ENCODE measurements around the gene GPR37L1. TPM values are rescaled to one million over a fixed set of nuclear protein-coding genes. Genes with fewer than 3 reads are reported as not detected.
A peak's percentile ranks its signal among the peaks of the same experiment; 100 is the strongest.

The GPR37L1 gene
- total and polyA plus RNA-seq, 2 of the 8 experiments (the other 6 are each of a cell fraction or from before 2014, with no cell fraction given): 0.13 to 0.23 TPM

- Histone ChIP-seq H2BK5ac (ENCODE audit: low read depth, low read length) (no peak overlapping the region), H3K18ac (ENCODE audit: extremely low read depth, low read length) (no peak overlapping the region), H2AK5ac (ENCODE audit: low read depth, low read length) (no peak overlapping the region), H3K4me1 (replicated peaks in 1 of 4; ENCODE audit: control insufficient read depth in 3 of 4, insufficient read depth in 4 of 4, low read length in 3 of 4) (peaks cover 0 to 3% (median 0%) of the 10 kb centered on the region in 4 experiments; a peak in 2 of 7 replicates), H2BK15ac (ENCODE audit: low read length) (no peak overlapping the region), H3K14ac (ENCODE audit: insufficient read length) (no peak overlapping the region), H2BK120ac (replicated peaks; ENCODE audit: low read depth, low read length) (no peak overlapping the region), H2BK12ac (ENCODE audit: low read depth, low read length) (no peak overlapping the region), H3K4ac (replicated peaks; ENCODE audit: insufficient read length, low read depth, low read length) (no peak overlapping the region), H4K20me1 (replicated peaks in 1 of 2; ENCODE audit: control insufficient read depth in 1 of 2, insufficient read depth in 2 of 2, low read length in 2 of 2) (no peaks in the 10 kb centered on the region), H3K4me2 (ENCODE audit: insufficient read depth in 1 of 2, low read depth in 2 of 2, low read length in 2 of 2) (no peak overlapping the region), H3K23ac (ENCODE audit: insufficient read length) (no peak overlapping the region), H2AFZ (ENCODE audit: low read length) (no peak overlapping the region), H4K5ac (ENCODE audit: insufficient read length, low read depth, low read length) (no peak overlapping the region), H4K91ac (replicated peaks; ENCODE audit: insufficient read length, low read length) (no peak overlapping the region), H4K8ac (ENCODE audit: extremely low read depth, insufficient read depth, low read length) (peak overlapping the region; percentile 57; the same call in 1 of the 2 replicates), H3K56ac (replicated peaks; ENCODE audit: insufficient read length, low read depth, low read length) (no peak overlapping the region), H3K4me3 (ENCODE audit: extremely low read depth in 1 of 4, insufficient read depth in 2 of 4, low read depth in 3 of 4, low read length in 4 of 4) (no peak overlapping the region), H3K27me3 (replicated peaks in 1 of 4; ENCODE audit: control insufficient read depth in 3 of 4, extremely low read depth in 1 of 4, insufficient read depth in 3 of 4, low read length in 3 of 4) (no peaks in the 10 kb centered on the region), H3K9me3 (ENCODE audit: insufficient read depth in 2 of 2, low read depth in 1 of 2, low read length in 1 of 2) (no peaks in the 10 kb centered on the region; a peak in 1 of 4 replicates), H3K27ac (ENCODE audit: low read depth, low read length) (no peak overlapping the region), H3K79me1 (ENCODE audit: low read depth, low read length) (no peaks in the 10 kb centered on the region), H3K79me2 (ENCODE audit: control insufficient read depth in 1 of 2, insufficient read depth in 2 of 2, low read length in 2 of 2) (no peaks in the 10 kb centered on the region), H3K23me2 (ENCODE audit: low read depth, low read length) (no peaks in the 10 kb centered on the region), H3K9ac (replicated peaks in 1 of 4; ENCODE audit: extremely low read depth in 1 of 4, low read depth in 3 of 4, low read length in 3 of 4) (no peak overlapping the region), H2BK20ac (ENCODE audit: low read length) (no peak overlapping the region), H3K36me3 (ENCODE audit: control insufficient read depth in 2 of 4, insufficient read depth in 4 of 4, low read length in 3 of 4) (no peaks in the 10 kb centered on the region)
- POLR2A ChIA-PET (ENCODE audit: partially characterized antibody): interaction anchor here (1.5 to 1.9 kb wide), 2 partner anchors 8 to 15 kb away, joined by 3 to 6 read pairs; partner anchors contain the start of gene ARL8A
- CTCF ChIA-PET (ENCODE audit: partially characterized antibody): interaction anchor here (0.6 to 2.2 kb wide), 4 partner anchors 11 to 306 kb away, joined by 3 to 10 read pairs (median 7); no protein-coding TSS in a partner anchor
- DNase-seq (ENCODE audit: low read depth in 1 of 2, low spot score in 2 of 2) (no peak), FAIRE-seq (no peak)
- 78% methylated on average over 6 of the region's 10 CpGs; no CpG with 5 or more reads in 1 of the 2 experiments for WGBS, 2 experiments (ENCODE audit: extremely low coverage in 1 of 2, insufficient coverage in 1 of 2, insufficient read length in 1 of 2, insufficient replicate concordance in 2 of 2, low coverage in 1 of 2, low lambda C conversion rate in 2 of 2, missing lambda C conversion rate in 1 of 2)
- no peak for TF ChIP-seq TCF12 (IDR thresholded peaks at IDR 0.05; ENCODE audit: low read depth, low read length)
- TF ChIP-seq POLR2AphosphoS5 (IDR thresholded peaks at IDR 0.05; ENCODE audit: low read depth, low read length): no peak
- TF ChIP-seq SIRT6 (IDR thresholded peaks at IDR 0.05; ENCODE audit: low read length): no peak
- no peak for TF ChIP-seq CEBPB (IDR thresholded peaks at IDR 0.05; ENCODE audit: low read depth, low read length)
- TF ChIP-seq JUND (IDR thresholded peaks at IDR 0.05; ENCODE audit: low read length): no peak
- no peak for TF ChIP-seq BCL11A (IDR thresholded peaks at IDR 0.05; ENCODE audit: low read depth in 2 of 2, low read length in 2 of 2)
- no peak for TF ChIP-seq TAF7 (optimal IDR thresholded peaks at IDR 0.05; ENCODE audit: borderline replicate concordance, low read depth, low read length)
- TF ChIP-seq RNF2 (IDR thresholded peaks at IDR 0.05; ENCODE audit: borderline replicate concordance, low read depth, low read length, missing control alignments, poor library complexity, severe bottlenecking): no peak
Observed at GRCh38 chr1:202152399-202152798, 29.7 kb downstream of the GPR37L1 start.
